GM12892 (cell line): Measurements from ENCODE around the gene MUC6.

Experiments
- POLR2A ChIP-seq: IDR thresholded peaks from 2 replicates; pipeline ENCODE4 v1.6.1; 2011; ENCODE audit warnings: low read depth, low read length, control low read depth
- POLR2AphosphoS5 ChIP-seq: IDR thresholded peaks from 2 replicates; pipeline ENCODE4 v1.6.1; 2011; ENCODE audit warnings: low read depth, low read length, control low read depth
- TAF1 ChIP-seq: IDR thresholded peaks from 2 replicates; pipeline ENCODE4 v1.6.1; 2011; ENCODE audit warnings: low read depth, mild to moderate bottlenecking, control low read depth, low read length, borderline replicate concordance

- TF ChIP-seq POLR2AphosphoS5 (no peak), POLR2A (no peak), TAF1 (no peak)
Observed at GRCh38 chr11:1071571-1072115, 35.1 kb upstream of the MUC6 start.
